K562 (cell line): ENCODE results near the gene ZKSCAN3. TPM values are rescaled to one million over a fixed set of nuclear protein-coding genes. Genes with fewer than 3 reads are reported as not detected.
A peak's percentile ranks its signal among the peaks of the same experiment; 100 is the strongest.

ENCODE experiments used
- CREB1 ChIP-seq, 2 experiments: sonication (generic) in 1 of 2; formaldehyde crosslinking in 1 of 2; IDR thresholded peaks; 2 replicates each; pipeline versions ENCODE4 v1.6.1 to v1.8.0; 2012 to 2022; ENCODE audit warnings: inconsistent platforms in 1 of 2, mild to moderate bottlenecking in 1 of 2, missing genetic modification reagents in 1 of 2, moderate library complexity in 1 of 2
- DMBX1 ChIP-seq: fragments of 250-450 bp; sonication (Bioruptor Pico); IDR thresholded peaks from 2 replicates; pipeline ENCODE4 v1.8.0; 2022; ENCODE audit warnings: inconsistent platforms, mild to moderate bottlenecking, moderate library complexity, borderline replicate concordance
- E2F8 ChIP-seq: fragments of 450-650 bp; IDR thresholded peaks from 2 replicates; pipeline ENCODE4 v1.7.1; 2018; ENCODE audit warnings: mild to moderate bottlenecking, low read depth; ENCODE audit not compliant: partially characterized antibody
- GATAD2A ChIP-seq: fragments of 450-650 bp; IDR thresholded peaks from 2 replicates; pipeline ENCODE4 v1.6.1; 2017
- HNRNPH1 ChIP-seq: fragments of 200-400 bp; formaldehyde crosslinking; optimal IDR thresholded peaks from 2 replicates; pipeline ENCODE3; 2017; ENCODE audit warnings: low read depth, mild to moderate bottlenecking, low read length, moderate library complexity
- NELFE ChIP-seq: IDR thresholded peaks from 2 replicates; pipeline ENCODE4 v1.6.1; 2011; ENCODE audit warnings: mild to moderate bottlenecking; ENCODE audit not compliant: insufficient read depth, insufficient read length
- PRMT5 ChIP-seq: sonication (generic); formaldehyde crosslinking; IDR thresholded peaks from 2 replicates; pipeline ENCODE4 v1.5.0; 2020; ENCODE audit warnings: missing genetic modification reagents
- SMARCB1 ChIP-seq: IDR thresholded peaks from 2 replicates; pipeline ENCODE4 v1.6.1; 2011; ENCODE audit warnings: improper control_type of control experiment, low read depth; ENCODE audit not compliant: insufficient read length
- SRSF7 ChIP-seq: fragments of 200-400 bp; formaldehyde crosslinking; optimal IDR thresholded peaks from 2 replicates; pipeline ENCODE3; 2017; ENCODE audit warnings: mild to moderate bottlenecking, low read depth, low read length
- STAT5B ChIP-seq: fragments of 250-450 bp; sonication (Bioruptor Pico); IDR thresholded peaks from 2 replicates; pipeline ENCODE4 v1.8.0; 2021; ENCODE audit warnings: mild to moderate bottlenecking, inconsistent platforms
- USF2 ChIP-seq: sonication (generic); formaldehyde crosslinking; IDR thresholded peaks from 2 replicates; pipeline ENCODE4 v1.5.0; 2020; ENCODE audit warnings: missing genetic modification reagents
- XRCC4 ChIP-seq: IDR thresholded peaks from one replicate; pipeline ENCODE4 v1.6.1; 2011; ENCODE audit not compliant: insufficient read depth, insufficient read length; ENCODE audit errors: extremely low read depth
- XRCC5 ChIP-seq: fragments of 200-400 bp; formaldehyde crosslinking; IDR thresholded peaks from 2 replicates; pipeline ENCODE4 v1.6.1; 2017; ENCODE audit warnings: low read depth, mild to moderate bottlenecking, low read length
- ZBTB1 ChIP-seq: sonication (generic); formaldehyde crosslinking; IDR thresholded peaks from 2 replicates; pipeline ENCODE4 v1.8.1; 2023; ENCODE audit warnings: missing genetic modification reagents, low read depth, mild to moderate bottlenecking, borderline replicate concordance
- ZNF175 ChIP-seq: fragments of 200-800 bp; sonication (Bioruptor generic); IDR thresholded peaks from 2 replicates; pipeline ENCODE4 v1.6.1; 2016; ENCODE audit warnings: low read depth, mild to moderate bottlenecking, missing genetic modification characterization, missing compliant biosample characterization
- ZNF586 ChIP-seq: fragments of 450-650 bp; formaldehyde crosslinking; conservative IDR thresholded peaks from 2 replicates; pipeline ENCODE4 v1.4.0; 2020; ENCODE audit warnings: mild to moderate bottlenecking, moderate library complexity
- ZNF589 ChIP-seq: fragments of 200-800 bp; sonication (Bioruptor generic); IDR thresholded peaks from 2 replicates; pipeline ENCODE4 v1.6.1; 2016; ENCODE audit warnings: low read depth, missing genetic modification characterization, missing compliant biosample characterization
- polyA plus RNA-seq, 8 experiments: library from polyadenylated mRNA; depleted of rRNA in 4 of 8; stranded (reverse) in 5 of 8; unstranded in 3 of 8; fragments of >200 nt; fragmentation: Nextera tagmentation in 2 of 8; fragmentation: Illumina TruSeq in 1 of 8; extraction: Ambion mirVana in 2 of 8; extraction: Trizol in 1 of 8; gene quantifications; 2 replicates each; pipeline versions ENCODE4 v1.2.1 to v1.2.3, GENCODE V29; 2011 to 2014; ENCODE audit warnings: inconsistent platforms in 1 of 8, missing spikeins in 1 of 8
- total RNA-seq, 7 experiments: library from RNA; depleted of rRNA in 6 of 7; stranded (reverse); fragments of >200 nt in 6 of 7; fragmentation: Illumina TruSeq in 2 of 7; extraction: Trizol in 2 of 7; gene quantifications; 2 replicates each; pipeline versions ENCODE4 v1.2.1 to v1.2.3, GENCODE V29; 2011 to 2021; ENCODE audit warnings: low replicate concordance in 1 of 7
- TF ChIP-seq, protein P1 (sequence below): fragments of 450-650 bp; IDR thresholded peaks from 2 replicates; pipeline ENCODE4 v1.6.1; 2016; ENCODE audit warnings: low read depth, mild to moderate bottlenecking, moderate library complexity
- TF ChIP-seq, protein P2 (sequence below): fragments of 450-650 bp; IDR thresholded peaks from 2 replicates; pipeline ENCODE4 v1.6.1; 2018; ENCODE audit warnings: mild to moderate bottlenecking, low read depth; ENCODE audit not compliant: partially characterized antibody

The ZKSCAN3 gene
- total and polyA plus RNA-seq, 9 of the 15 experiments (the other 6 are each of a cell fraction or from before 2014, with no cell fraction given), result 3.0 to 12.4 (median 10.2) TPM

GRCh38 chr6:28336284-28337120 is 13.2 kb upstream of the ZKSCAN3 start (continued):
- TF ChIP-seq XRCC5 (no peak), SMARCB1 (no peak), E2F8 (no peak), DMBX1 (CRISPR knock-in tag) (peak; percentile 93), USF2 (no peak), NELFE (no peak), STAT5B (0 out of 2 replicates have a peak, but pooled peaks have one; percentile 17), XRCC4 (no peak), GATAD2A (0 out of 2 replicates have a peak, but pooled peaks have one; percentile 36), CREB1 (IDR thresholded peaks at IDR 0.05) (no peak), CREB1 (CRISPR knock-in tag; IDR thresholded peaks at IDR 0.05) (no peak; the same call in 1 of the 2 replicates), ZBTB1 (CRISPR knock-in tag) (no peak), ZNF175 (CRISPR knock-in tag) (peak; percentile 96), ZNF586 (CRISPR knock-in tag) (0 out of 2 replicates have a peak, but pooled peaks have one; percentile 54), HNRNPH1 (no peak), SRSF7 (no peak), ZNF589 (CRISPR knock-in tag) (peak; percentile 92; the same call in 1 of the 2 replicates), PRMT5 (CRISPR knock-in tag) (no peak)
- TF ChIP-seq, protein P1, sequence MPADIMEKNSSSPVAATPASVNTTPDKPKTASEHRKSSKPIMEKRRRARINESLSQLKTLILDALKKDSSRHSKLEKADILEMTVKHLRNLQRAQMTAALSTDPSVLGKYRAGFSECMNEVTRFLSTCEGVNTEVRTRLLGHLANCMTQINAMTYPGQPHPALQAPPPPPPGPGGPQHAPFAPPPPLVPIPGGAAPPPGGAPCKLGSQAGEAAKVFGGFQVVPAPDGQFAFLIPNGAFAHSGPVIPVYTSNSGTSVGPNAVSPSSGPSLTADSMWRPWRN, result no peak
- TF ChIP-seq, protein P2, sequence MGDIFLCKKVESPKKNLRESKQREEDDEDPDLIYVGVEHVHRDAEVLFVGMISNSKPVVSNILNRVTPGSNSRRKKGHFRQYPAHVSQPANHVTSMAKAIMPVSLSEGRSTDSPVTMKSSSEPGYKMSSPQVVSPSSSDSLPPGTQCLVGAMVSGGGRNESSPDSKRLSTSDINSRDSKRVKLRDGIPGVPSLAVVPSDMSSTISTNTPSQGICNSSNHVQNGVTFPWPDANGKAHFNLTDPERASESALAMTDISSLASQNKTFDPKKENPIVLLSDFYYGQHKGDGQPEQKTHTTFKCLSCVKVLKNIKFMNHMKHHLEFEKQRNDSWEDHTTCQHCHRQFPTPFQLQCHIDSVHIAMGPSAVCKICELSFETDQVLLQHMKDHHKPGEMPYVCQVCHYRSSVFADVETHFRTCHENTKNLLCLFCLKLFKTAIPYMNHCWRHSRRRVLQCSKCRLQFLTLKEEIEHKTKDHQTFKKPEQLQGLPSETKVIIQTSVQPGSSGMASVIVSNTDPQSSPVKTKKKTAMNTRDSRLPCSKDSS, result no peak
